Stimulated activated CD4-positive, alpha-beta T cell treated with anti-CD3 and anti-CD28 coated beads, Interleukin-2, amount 100 ng/mL, for 48 hours (primary cell): ENCODE results near the gene SMTN.
"Not testable (repeated sequence)": the region's sequence is repeated elsewhere in the genome, so short reads cannot be mapped to it uniquely, and the experiment has no call there.

Experiments used
- DNase-seq, 2 donors: peaks; one replicate each; pipeline ENCODE4 v3.0.0-alpha.2; 2020

The SMTN gene

GRCh38 chr22:31091106-31091975 lies 10.2 kb downstream of the SMTN start:
- DNase-seq: no peak

GRCh38 chr22:31092161-31092560 lies 11.0 kb downstream of the SMTN start:
- no peak for DNase-seq

- no peak for DNase-seq
These were observed 12.2 kb downstream of the SMTN start for GRCh38 chr22:31093086-31093850.

- no peak for DNase-seq
These were observed 13.0 kb downstream of the SMTN start for GRCh38 chr22:31094021-31094551.

GRCh38 chr22:31094741-31095140 lies 13.6 kb downstream of the SMTN start:
- DNase-seq: no peak

- DNase-seq: no peak
These were observed 14.6 kb downstream of the SMTN start for GRCh38 chr22:31095637-31096249.

GRCh38 chr22:31096657-31097279 lies 15.7 kb downstream of the SMTN start:
- DNase-seq: no peak

GRCh38 chr22:31097539-31097938 lies 16.4 kb downstream of the SMTN start:
- not testable (repeated sequence) for DNase-seq

GRCh38 chr22:31097941-31098631 lies 17.0 kb downstream of the SMTN start:
- DNase-seq: no peak

- no peak for DNase-seq
These were observed 17.6 kb downstream of the SMTN start for GRCh38 chr22:31098632-31099110.

- DNase-seq: no peak
These were observed 18.3 kb downstream of the SMTN start for GRCh38 chr22:31099386-31099785.

- DNase-seq: no peak
These were observed 19.0 kb downstream of the SMTN start for GRCh38 chr22:31099841-31100761.

- DNase-seq: no peak
These were observed 19.8 kb downstream of the SMTN start for GRCh38 chr22:31100762-31101525.

GRCh38 chr22:31102441-31103081 lies 21.4 kb downstream of the SMTN start:
- no peak for DNase-seq

GRCh38 chr22:31103111-31103510 lies 22.0 kb downstream of the SMTN start:
- DNase-seq: no peak

- no peak for DNase-seq
These were observed 23.0 kb downstream of the SMTN start for GRCh38 chr22:31103899-31104694.

GRCh38 chr22:31104869-31105268 lies 23.8 kb downstream of the SMTN start:
- no peak for DNase-seq

- DNase-seq: no peak
These were observed 24.3 kb downstream of the SMTN start for GRCh38 chr22:31105282-31105929.
